AG08396 (cell line): ENCODE data around the gene GPSM1.
A peak's percentile ranks its signal among the peaks of the same experiment; 100 is the strongest.
"Not testable (repeated sequence)": the region's sequence is repeated elsewhere in the genome, so short reads cannot be mapped to it uniquely, and the experiment has no call there.

Source experiments
- DNase-seq: peaks from one replicate; pipeline ENCODE4 v3.0.0; 2012; ENCODE audit warnings: low spot score, mixed read lengths

GPSM1 gene

DNA sequence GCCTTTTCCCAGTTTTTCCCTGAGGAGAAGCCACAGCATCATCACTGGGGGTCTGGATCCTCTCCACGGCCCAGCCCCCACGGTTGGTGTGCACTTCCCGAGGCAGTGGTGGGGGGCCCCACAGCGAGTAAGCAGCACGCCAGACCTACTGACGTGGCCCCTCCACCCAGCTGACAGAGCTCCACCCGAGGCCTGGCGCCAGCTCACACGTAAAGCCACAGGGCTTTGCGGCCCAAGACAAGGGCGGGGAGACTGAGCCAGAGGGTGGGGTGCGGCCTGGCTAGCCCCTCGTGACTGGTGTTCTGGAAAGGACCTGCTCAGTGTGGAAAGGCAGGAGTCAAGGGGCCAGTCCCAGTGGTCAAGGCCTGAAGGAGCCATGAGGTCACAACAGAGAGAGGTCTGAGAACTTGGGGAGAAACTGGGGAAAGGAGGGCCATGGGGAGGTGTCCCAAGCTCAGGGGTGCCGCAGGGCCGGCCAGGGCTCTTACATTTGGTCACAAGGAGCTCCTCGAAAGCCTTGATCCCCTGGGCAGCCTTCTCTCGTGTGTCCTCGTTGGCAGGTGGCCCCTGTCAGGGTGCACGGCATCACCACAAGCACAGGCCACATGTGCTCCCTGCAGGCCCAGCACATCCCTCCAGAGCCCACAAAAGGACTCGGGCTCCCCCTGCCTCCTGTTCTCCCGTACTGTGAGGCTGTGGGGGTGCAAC lies 67.1 kb downstream of the GPSM1 start:
- no peak for DNase-seq

DNA sequence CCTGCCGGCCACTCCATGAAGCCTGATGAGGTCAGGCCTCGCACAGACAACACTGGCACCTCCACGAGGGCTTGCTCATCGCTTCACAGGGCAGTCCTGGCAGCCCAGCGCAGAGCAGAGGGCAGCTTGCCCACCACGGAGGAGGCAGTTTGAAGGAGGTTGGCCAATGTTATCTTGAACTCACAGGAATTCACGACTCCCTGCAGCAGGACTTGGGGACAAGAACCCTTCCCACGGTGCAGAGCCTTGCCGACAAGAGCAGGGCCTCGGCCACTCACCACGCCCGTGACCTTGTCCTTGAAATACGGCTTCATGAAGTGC lies 67.6 kb downstream of the GPSM1 start:
- no peak for DNase-seq

DNA sequence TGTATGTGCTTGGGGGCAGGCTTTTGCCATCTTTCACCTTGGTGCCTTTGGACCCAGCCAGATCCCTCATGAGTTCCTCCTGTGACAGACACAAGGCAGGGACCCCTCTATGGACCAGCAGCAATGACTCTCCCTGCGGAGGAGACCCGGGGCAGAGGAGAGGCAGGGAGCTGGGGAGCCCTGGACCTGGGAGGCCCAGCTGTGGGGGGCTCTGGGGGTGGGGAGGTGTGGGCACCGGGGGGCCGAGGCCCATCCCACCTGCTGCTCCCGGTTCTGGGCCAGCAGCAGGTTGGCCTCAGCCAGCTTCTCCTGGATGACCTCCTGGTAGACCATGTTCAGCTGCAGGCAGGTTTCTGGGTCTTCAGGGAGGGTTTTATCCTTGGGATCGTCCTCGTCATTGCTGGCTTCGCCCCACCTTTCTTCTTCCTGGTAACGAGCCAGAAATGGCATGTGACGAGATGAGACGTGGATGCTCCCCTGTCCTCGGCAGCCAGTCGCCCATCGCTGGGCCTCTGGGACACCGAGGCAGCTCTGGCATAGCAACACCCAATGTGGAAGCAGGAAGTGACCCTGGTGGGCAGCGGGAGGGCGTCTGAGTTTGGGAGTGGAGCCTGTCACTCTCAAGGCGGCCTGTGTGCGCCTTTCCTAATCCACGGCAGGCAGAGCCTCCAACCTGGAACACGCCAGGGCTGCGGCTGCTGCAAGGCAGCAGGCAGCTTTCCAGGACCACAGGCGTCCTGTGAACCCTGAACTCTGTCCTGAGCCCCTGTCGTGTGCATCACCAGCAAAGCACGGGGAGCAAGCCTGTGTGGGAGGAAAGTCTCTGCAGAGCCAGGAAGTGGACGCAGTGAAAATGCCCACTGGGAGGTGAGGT lies 68.2 kb downstream of the GPSM1 start:
- no peak for DNase-seq

DNA sequence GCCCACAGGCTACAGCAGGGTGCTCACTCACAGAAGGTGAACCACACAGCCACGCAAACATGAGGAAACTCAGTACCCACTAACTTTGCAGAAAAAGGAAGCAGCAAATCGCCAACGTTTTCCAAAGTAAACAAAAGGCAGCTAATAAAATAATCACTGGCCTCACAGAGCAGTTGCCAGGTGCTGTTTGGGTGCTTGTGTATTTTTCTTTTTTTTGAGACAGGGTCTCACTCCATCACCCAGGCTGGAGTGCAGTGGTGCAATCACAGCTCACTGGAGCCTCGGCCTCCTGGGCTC lies 68.8 kb downstream of the GPSM1 start:
- DNase-seq: no peak

DNA sequence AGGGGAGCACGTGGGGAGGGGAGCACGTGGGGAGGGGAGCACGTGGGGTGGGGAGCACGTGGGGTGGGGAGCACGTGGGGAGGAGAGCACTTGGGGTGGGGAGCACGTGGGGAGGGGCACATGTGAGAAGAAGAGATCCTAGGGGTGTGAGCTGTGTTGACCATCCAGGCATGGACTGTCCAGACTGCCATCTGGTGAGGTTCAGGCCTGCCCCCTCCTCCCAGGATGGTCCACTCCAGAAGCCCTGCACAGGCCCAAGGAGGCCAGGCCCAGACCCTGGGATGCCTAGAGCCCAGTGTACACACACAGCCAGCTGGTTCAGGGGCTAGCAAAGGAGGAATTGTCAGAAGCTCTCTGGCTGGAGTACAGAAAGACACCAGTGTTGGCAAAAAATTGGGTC lies 70.3 kb downstream of the GPSM1 start:
- DNase-seq: no peak

DNA sequence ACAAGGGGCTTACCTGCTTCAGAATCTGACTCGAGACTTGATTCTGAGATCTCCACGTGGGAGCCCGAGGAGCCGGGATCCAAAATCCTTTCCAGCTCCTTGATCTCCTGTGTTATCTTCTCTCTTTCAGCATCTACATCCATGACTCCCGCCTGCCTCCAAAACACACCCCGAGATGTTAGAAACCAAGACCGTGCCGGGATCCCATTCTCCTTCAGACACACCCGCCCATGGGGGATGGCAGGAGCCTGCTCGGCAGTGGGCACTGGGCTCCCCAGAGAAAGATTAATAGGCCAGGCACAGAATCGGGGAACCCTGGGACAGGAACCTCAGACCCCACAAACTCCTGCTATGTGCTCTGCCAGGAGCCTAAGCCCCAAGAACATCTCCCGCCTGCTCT lies 70.9 kb downstream of the GPSM1 start:
- no peak for DNase-seq

DNA sequence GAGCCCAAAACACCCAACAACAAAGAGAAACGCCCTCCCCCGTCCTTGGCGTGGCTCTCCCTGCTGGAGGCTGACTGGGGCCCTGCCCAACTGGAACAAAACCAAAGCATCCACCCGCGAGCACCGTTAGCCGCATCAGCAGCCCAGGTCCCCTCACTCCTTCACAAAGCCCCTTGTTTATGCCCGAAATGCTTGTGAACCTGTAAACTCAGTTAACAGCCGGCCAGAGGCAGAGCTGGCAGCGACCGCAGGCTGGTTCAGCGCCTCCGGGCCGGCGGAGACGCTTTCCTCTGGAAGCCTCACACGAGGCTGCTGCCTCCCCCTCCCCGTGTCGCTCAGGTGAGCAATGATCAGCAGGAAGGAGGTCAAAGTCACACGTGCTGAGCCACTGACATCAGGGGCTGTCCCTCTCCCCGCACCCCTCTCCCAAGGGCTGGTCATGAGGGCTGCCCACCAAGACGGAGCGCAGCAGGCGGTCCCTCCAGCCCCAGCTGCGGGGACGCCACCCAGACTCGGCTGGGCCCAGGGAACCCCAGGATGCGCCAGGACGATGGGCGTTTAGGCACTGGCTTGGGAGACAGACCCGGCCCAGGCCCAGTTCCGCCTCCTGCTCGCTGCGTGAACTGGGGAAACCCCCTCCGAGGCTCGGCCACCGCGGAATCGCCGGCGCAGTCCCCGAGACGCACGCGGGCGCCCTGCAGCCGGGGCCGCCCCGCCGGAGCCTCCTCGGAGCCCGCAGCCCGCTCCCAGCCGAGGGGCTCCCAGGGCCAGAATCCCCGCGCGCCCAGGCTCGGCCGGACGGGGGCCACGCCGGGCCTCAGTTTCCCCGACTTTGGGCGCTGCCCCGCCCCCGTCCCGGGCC lies 72.1 kb downstream of the GPSM1 start:
- DNase-seq: peak; percentile 76

DNA sequence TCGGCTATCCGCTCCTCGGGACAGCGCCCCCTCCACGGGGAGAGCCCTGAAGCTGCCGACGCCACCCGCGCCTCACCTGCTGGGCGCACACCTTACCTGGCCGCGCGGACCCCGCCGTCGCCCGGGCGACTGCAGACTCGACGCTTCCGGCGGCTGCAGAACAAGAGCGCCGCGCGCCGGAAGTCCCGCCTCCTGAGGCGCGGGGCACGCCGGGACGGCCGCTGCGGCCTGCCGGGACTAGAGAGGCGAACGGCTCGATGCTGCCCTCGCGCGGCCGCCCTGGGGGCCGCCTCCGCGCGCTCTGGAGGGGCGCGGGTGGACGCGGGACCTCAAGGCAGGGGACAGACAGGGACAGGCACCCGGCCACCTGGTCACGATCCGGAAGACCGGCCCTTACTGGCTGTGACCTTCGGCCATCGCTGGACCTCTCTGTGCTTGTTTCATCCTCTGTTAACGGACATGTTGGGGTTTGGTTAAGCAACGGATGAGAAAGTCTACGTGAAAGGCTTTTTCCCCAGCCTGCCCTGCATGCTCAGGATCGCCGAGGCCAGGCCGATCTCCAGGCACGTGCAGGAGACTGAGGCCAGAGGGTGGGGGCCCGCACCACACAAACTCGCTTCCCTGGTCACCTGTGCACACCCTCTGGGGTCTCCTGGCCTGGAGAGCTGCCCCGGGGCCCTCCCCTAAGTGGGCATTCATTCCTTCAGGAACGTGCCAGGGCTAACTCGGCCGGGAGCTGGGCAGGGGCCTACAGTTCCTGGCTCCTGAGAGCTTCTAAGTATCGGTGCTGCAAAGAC lies 72.9 kb downstream of the GPSM1 start, which contains the start of gene SNAPC4:
TSS of gene SNAPC4 (minus strand) at position 133 of the 797 bp plus-strand sequence. CDS start 1,742 bp downstream, outside the sequence.
- DNase-seq: peak; percentile 98

DNA sequence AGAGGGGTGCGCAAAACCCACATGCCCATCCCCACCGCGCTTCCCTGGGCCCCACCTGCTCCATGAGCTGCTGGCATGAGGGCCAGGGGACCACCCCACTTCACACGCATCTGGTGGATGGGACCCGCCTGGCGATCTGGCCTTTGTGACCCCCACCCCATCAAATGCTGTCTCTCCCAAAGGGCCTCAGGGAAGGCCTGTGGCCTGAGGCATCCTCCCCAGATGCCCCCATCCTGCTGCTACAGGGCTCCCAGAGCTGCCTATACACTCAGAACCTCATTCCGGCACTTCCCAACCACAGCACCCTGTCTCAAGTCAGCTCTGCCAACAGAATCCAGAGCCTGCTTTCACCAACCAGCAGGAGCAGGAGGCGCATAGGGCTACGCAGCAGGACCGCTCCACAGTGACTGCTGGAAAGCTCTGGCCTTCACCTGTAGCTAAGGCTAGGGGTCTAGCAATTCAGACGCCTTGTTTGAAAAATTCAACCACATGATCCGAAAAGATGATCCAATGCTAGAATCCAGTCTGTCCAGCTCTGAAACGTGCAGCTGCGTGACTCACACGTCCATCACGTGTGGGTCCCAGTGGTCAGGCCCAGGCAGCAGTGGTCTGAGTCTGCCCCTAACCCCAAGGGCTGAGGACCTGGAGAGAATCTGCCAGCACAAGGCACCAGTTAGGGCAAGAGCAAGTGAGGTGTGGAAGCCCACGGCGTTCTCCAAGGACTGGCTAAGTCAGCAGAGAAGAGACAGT lies 74.0 kb downstream of the GPSM1 start:
- no peak for DNase-seq

DNA sequence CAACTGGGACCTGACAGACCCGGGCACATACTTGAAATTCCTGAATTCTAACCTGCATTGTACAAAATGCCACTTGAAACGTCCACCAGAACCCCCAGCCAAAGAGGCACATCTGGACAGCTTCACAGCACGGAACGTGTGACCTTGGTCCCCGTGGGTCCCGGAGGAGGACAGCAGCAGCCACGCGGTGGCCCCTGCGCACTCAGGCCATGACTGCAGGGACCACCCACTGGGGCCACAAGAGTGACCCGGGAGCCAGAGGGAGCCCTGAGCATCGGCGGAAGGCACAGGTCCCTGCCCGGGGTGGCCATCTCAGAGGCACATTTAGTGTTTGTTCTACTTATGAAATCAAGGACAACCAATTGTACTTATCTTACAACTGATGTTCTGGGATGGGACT lies 74.7 kb downstream of the GPSM1 start:
- no peak for DNase-seq

DNA sequence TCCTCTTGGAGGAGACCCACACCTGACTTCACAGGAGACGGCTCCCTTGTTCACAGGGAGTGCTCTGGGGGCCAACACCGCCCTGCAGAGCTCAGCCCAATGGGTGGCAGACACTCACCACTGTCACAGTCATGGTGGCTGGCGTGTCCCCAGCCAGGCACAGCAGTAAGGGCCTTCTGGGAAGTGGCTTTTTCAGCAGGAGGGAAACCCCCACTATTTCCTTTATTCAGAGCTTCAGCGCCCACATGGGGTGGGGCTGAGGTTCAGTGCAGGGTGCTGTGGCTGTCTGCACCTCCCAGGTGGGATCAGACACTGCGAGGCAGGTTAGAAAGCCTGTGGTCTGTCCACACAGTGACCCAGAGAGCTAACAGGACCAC lies 76.2 kb downstream of the GPSM1 start:
- no peak for DNase-seq

DNA sequence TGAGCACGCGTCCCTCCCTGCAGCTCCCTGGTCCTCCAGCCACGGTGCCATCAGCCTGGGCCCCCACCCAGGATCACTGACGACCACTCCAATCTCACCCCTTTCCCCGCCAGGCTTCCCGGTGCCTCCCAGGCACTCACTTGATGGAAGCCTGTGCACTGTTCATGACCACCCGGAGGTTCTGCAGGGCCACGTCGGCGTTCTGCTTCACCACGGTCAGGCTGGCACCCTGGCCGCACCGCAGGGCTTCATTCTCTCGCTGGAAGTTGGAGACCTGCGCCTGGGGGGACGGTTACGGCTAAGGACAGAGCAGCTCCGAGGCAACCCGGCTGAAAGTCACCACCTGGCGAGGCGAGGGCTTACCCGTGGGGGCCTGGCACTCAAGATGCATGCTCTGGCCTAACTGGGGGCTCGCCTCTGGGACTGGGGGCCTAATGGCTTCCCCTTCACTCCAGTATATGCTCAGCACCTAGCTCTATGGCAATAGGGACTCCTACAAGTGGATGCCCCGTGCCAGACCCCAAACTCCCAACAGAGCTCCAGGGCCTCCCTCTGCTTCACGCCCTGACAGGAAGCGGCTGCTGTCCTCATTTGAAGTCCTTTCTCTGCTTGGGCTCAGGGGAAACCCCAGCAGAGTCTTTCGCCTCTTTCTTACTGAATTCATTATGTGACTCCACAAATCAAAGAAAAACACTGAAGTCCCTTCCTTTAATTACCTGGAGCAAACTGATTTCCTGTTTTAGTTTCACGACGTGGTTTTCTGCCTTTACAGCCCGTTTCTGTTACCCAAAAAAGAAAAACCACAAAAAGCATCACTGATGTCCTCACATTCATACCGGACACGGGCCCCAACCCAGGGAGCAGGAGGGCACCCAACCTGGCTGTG lies 76.8 kb downstream of the GPSM1 start:
- DNase-seq: no peak

DNA sequence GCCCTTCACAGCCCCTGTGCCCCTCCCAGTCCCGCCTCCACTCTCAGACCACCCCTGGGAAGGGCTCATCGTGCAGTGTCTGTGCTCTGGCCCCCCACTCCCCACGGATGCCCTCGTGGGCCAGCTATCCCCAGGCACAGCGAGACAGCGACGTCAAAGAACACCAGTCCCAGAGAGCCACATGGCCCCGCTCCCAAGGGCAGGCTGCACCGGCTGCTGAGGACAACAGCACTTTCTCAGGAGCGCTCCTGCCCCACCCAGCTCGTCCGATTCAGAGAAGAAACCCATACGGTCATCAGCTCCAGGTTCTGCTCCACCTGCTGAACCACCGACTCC lies 77.4 kb downstream of the GPSM1 start:
- DNase-seq: no peak

DNA sequence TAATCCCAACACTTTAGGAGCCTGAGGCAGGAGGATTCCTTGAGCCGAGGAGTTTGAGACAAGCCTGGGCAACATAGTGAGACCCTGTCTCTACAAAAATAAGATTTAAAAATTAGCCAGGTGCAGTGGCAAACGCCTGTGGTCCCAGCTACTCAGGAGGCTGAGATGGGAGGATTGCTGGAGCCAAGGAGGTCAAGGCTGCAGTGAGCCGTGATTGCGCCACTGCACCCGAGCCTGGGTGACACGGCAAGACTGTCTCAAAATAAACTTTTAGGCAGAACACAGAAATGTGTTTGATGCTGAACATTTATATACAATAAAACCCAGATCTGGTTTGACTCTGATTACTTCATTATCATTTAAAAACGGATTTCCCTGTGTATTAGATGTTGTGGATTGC lies 78.1 kb downstream of the GPSM1 start:
- DNase-seq: no peak

DNA sequence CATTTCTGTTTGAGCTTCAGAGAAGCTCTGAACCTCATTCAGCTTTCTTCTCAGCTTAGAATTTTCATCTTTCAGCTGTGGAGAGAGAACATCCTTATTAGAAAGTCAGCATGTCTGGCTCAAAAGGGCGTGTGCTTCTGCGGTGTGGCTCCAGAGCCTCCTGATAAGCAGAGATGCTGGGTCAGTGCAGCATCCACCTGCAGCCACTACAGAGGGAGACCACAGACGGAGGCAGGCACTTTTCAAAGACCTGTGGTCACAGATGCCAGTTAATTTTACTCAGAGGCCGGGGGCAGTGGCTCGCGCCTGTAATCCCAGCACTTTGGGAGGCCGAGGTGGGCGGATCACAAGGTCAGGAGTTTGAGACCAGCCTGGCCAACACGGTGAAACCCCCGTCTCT lies 78.6 kb downstream of the GPSM1 start:
- DNase-seq: not testable (repeated sequence)

DNA sequence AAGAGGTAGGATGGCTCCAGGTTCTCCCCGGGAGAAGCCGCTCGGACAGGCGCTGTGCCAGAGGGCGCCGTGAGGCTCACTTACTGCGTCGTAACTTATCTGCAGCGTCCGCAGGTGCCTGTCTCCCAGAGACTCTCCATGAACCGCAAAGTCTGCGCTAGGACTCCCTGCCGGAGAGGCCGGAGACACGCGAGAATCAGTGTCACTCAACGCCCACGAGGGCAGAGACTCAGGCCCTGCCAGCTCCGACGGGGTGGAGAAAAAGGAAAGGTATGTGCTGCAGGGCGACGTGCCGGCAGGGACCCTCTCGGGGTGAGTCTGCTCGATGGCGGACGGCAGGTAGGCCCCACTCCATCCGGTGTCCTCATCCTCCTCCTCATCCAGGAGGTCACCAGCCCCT lies 79.7 kb downstream of the GPSM1 start:
- DNase-seq: not testable (repeated sequence)

DNA sequence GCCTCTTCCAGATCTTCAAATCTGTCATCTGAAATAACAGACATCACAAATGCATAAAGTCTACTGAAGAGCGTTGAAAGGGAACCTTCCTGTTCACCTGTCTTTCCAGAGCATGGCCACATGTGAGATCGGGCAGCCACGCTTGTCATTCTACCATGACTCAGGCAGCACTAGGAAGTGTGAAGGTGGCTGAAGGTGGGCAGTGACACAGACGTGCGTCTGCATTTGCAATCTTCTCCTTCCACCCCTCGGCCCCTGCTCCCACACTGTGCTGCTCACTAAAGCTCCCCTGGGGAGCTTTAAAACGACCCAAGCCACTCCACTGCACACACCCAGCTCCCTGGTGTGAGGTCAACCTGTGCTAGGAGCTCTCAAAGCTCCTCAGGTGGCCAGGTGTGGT lies 80.6 kb downstream of the GPSM1 start:
- no peak for DNase-seq
